Right atrium auricular region (tissue), 2 donors: ENCODE measurements around the gene DCUN1D2. TPM values are rescaled to one million over a fixed set of nuclear protein-coding genes. Genes with fewer than 3 reads are reported as not detected.
"Not testable (repeated sequence)": the region's sequence is repeated elsewhere in the genome, so short reads cannot be mapped to it uniquely, and the experiment has no call there.

Source experiments
- DNase-seq: peaks from one replicate; pipeline ENCODE4 v3.0.0-alpha.2; 2019; ENCODE audit warnings: low spot score
- H3K27ac ChIP-seq, 2 donors: fragments of 200-600 bp; sonication (generic); 1 replicate in 1 of 2; 2 replicates in 1 of 2; pipeline ENCODE4 v1.5.1; 2016 to 2019
- H3K27me3 ChIP-seq, 2 donors: fragments of 200-600 bp; sonication (generic); one replicate each; pipeline versions ENCODE4 v1.5.1 to v1.6.0; 2017 to 2019
- H3K36me3 ChIP-seq: fragments of 200-600 bp; sonication (generic); one replicate; pipeline ENCODE4 v1.5.1; 2016
- H3K4me1 ChIP-seq, 2 donors: fragments of 200-600 bp; sonication (generic); one replicate each; pipeline versions ENCODE4 v1.5.1 to v1.6.0; 2017 to 2019
- H3K4me3 ChIP-seq, 2 donors: fragments of 200-600 bp; sonication (generic); 1 replicate in 1 of 2; 2 replicates in 1 of 2; pipeline ENCODE4 v1.5.1; 2017 to 2019; ENCODE audit warnings: mild to moderate bottlenecking in 1 of 2, moderate library complexity in 1 of 2
- H3K9me3 ChIP-seq, 2 donors: fragments of 200-600 bp; sonication (generic); one replicate each; pipeline ENCODE4 v1.5.1; 2019
- total RNA-seq, 2 donors: library from RNA; depleted of rRNA; stranded (reverse); fragments of >200 nt; gene quantifications; one replicate each; pipeline ENCODE4 v1.1.0, GENCODE V29; 2016
- TF ChIP-seq, protein P1 (sequence below), 2 donors: fragments of 200-600 bp; sonication (generic); IDR thresholded peaks; one replicate each; pipeline ENCODE4 v1.5.1; 2019; ENCODE audit warnings: antibody characterized with exemption in 2 of 2

The DCUN1D2 gene
- total RNA-seq, 2 donors from 2014 or later, result 45.3 to 65.5 TPM

DNA sequence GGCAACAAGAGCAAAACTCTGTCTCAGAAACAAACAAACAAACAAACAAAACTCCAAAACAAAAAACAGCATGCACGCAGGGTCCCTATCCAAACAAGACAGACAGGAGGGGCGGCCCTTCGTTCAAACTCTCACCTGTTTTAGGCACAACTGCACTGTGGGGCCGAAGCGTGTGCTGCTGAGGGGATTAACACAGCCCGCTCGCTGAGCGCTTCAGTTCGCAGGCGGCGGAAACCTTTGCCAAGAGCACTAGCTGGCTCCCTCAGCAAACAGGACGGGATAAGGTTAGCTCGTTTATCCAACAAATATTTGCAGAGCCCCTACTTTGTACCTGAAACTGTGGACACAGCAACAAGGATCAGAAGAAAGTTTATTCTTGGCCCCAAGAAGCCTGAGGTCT, 35.6 kb downstream of the DCUN1D2 start:
- TF ChIP-seq, protein P1, sequence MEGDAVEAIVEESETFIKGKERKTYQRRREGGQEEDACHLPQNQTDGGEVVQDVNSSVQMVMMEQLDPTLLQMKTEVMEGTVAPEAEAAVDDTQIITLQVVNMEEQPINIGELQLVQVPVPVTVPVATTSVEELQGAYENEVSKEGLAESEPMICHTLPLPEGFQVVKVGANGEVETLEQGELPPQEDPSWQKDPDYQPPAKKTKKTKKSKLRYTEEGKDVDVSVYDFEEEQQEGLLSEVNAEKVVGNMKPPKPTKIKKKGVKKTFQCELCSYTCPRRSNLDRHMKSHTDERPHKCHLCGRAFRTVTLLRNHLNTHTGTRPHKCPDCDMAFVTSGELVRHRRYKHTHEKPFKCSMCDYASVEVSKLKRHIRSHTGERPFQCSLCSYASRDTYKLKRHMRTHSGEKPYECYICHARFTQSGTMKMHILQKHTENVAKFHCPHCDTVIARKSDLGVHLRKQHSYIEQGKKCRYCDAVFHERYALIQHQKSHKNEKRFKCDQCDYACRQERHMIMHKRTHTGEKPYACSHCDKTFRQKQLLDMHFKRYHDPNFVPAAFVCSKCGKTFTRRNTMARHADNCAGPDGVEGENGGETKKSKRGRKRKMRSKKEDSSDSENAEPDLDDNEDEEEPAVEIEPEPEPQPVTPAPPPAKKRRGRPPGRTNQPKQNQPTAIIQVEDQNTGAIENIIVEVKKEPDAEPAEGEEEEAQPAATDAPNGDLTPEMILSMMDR (IDR thresholded peaks at IDR 0.05), result no peak
- H3K27ac ChIP-seq, result peak overlapping the region; percentile 85 to 94
- DNase-seq, result no peak
- H3K4me3 ChIP-seq, result no peak overlapping the region
- H3K36me3 ChIP-seq, result peaks cover 23% of the 10 kb centered on the region
- H3K4me1 ChIP-seq, result peaks cover 0 to 34% of the 10 kb centered on the region in 2 donors
- no peaks in the 10 kb centered on the region for H3K9me3 ChIP-seq
- no peaks in the 10 kb centered on the region for H3K27me3 ChIP-seq

GRCh38 chr13:113452942-113453901, 37.3 kb downstream of the DCUN1D2 start, which contains the start of gene ADPRHL1:
TSS of gene ADPRHL1 (minus strand) at chr13:113453488. CDS start at chr13:113453437, 51 bp downstream.
- TF ChIP-seq, protein P1 (IDR thresholded peaks at IDR 0.05), result no peak
- Histone ChIP-seq H3K36me3 (peaks cover 12% of the 10 kb centered on the region), H3K4me1 (peaks cover 0 to 39% of the 10 kb centered on the region in 2 donors), H3K4me3 (peak within 1 kb of the TSS; percentile 51 to 64), H3K9me3 (no peaks in the 10 kb centered on the region), H3K27me3 (no peaks in the 10 kb centered on the region), H3K27ac (peak within 1 kb of the TSS; percentile 85 to 94)
- peak; percentile 74 for DNase-seq

DNA sequence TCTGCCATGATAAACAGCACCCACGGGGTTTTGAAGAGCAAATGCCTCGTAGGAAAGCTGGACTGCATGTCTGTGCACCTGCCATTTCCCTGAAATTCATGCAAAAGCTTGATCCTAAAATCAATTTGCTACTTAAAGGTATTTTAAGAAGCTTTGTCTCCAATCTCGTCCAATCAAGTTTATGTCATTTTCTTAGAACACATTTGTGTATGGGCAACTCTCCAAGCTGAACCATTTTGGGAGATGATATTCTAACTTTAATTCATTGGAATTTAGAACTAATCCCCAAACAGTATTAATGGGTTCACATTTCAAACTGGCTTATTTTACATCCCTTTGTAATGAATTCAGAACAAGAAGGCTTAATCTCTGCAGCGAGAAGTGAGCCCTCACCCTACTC, 38.0 kb downstream of the DCUN1D2 start:
- Histone ChIP-seq H3K36me3 (peaks cover 10% of the 10 kb centered on the region), H3K27me3 (no peaks in the 10 kb centered on the region), H3K9me3 (no peaks in the 10 kb centered on the region), H3K4me1 (peaks cover 0 to 44% of the 10 kb centered on the region in 2 donors), H3K4me3 (peak overlapping the region; percentile 51 to 64), H3K27ac (peak overlapping the region; percentile 85 to 94)
- TF ChIP-seq, protein P1 (IDR thresholded peaks at IDR 0.05), result no peak
- no peak for DNase-seq

GRCh38 chr13:113451951-113452421, 38.5 kb downstream of the DCUN1D2 start:
- Histone ChIP-seq H3K4me3 (peak overlapping the region; percentile 51 to 64), H3K4me1 (peaks cover 0 to 44% of the 10 kb centered on the region in 2 donors), H3K27ac (peak overlapping the region; percentile 85 to 94), H3K27me3 (no peaks in the 10 kb centered on the region), H3K9me3 (no peaks in the 10 kb centered on the region), H3K36me3 (peaks cover 8% of the 10 kb centered on the region)
- no peak for DNase-seq
- TF ChIP-seq, protein P1 (IDR thresholded peaks at IDR 0.05), result no peak

DNA sequence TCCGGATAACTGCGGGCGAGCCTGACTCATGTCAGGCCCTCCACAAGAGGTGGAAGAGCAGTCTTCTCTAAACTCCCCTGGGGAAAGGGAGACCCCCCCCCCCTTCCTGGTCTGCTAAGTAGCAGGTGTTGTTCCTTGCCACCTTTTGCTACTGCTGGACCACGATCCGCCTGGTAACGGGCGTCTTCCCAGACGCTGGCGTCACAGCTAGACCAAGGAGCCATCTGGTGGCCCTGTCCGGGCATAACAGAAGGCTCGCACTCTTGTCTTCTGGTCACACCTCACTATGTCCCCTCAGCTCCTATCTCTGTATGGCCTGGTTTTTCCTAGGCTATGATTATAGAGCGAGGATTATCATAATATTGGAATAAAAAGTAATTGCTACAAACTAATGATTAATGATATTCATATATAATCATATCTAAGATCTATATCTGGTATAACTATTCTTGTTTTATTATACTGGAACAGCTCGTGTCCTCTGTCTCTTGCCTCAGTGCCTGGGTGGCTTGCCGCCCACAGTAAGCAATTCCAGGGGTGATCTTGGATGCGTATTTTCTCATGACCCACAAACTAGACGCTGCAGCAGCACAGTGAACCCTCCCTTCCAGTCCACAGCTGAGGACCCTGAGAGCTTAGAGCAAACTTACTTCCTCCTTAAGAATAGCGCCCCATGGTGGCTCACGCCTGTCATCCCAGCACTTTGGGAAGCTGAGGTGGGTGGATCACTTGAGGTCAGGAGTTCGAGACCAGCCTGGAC, 39.5 kb downstream of the DCUN1D2 start:
- peak overlapping the region; percentile 85 to 94 for H3K27ac ChIP-seq
- TF ChIP-seq, protein P1 (IDR thresholded peaks at IDR 0.05), result peak in 1 of 2 donors; percentile 31
- H3K36me3 ChIP-seq, H3K27me3 ChIP-seq, DNase-seq, H3K9me3 ChIP-seq: not testable (repeated sequence)
- H3K4me1 ChIP-seq, result peaks cover 0 to 52% of the 10 kb centered on the region in 2 donors
- peak overlapping the region; percentile 51 to 64 for H3K4me3 ChIP-seq

DNA sequence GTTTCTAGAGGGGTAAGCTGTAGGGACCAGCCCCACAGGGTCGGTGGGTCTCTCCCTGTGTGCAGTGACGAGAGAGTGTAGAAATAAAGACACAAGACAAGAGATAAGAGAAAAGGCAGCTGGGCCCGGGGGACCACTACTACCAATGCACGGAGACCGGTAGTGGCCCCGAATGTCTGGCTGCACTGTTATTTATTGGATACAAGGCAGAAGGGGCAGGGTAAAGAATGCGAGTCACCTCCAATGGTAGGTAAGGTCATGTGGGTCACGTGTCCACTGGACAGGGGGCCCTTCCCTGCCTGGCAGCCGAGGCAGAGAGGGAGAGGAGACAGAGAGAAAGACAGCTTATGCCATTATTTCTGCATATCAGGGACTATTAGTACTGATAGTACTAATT, 40.2 kb downstream of the DCUN1D2 start:
- H3K27me3 ChIP-seq, DNase-seq, H3K9me3 ChIP-seq, H3K36me3 ChIP-seq: not testable (repeated sequence)
- peaks cover 0 to 56% of the 10 kb centered on the region in 2 donors for H3K4me1 ChIP-seq
- peak overlapping the region in 1 of 2 donors; percentile 51 for H3K4me3 ChIP-seq
- peak overlapping the region; percentile 85 to 94 for H3K27ac ChIP-seq
